Effector memory CD8-positive, alpha-beta T cell (primary cell): ENCODE data around the gene OR5AR1.
"Not testable (repeated sequence)": the region's sequence is repeated elsewhere in the genome, so short reads cannot be mapped to it uniquely, and the experiment has no call there.

Source experiments
- ATAC-seq: fragments of 150-1000 bp; cut with Tn5 transposase; replicated peaks from 2 replicates; pipeline ENCODE4 v1.10.0; 2021; ENCODE audit warnings: mild to moderate bottlenecking, moderate library complexity
- DNase-seq, 3 experiments: peaks; one replicate each; pipeline ENCODE4 v3.0.0; 2021
- H3K27ac Mint-ChIP-seq, 2 donors: one replicate each; pipeline ENCODE4 v1.8.0; 2022; ENCODE audit warnings: mild to moderate bottlenecking in 2 of 2, mixed read lengths in 2 of 2, moderate library complexity in 2 of 2
- H3K27me3 Mint-ChIP-seq, 2 donors: one replicate each; pipeline ENCODE4 v1.8.0; 2022; ENCODE audit warnings: mixed read lengths in 2 of 2
- H3K36me3 Mint-ChIP-seq: one replicate; pipeline ENCODE4 v1.8.0; 2022; ENCODE audit warnings: mild to moderate bottlenecking, moderate library complexity, mixed read lengths; ENCODE audit not compliant: insufficient read depth
- H3K4me1 Mint-ChIP-seq, 2 donors: one replicate each; pipeline ENCODE4 v1.8.0; 2022; ENCODE audit warnings: low read depth in 2 of 2, mixed read lengths in 2 of 2
- H3K4me3 Mint-ChIP-seq, 2 donors: one replicate each; pipeline ENCODE4 v1.8.0; 2022; ENCODE audit warnings: mild to moderate bottlenecking in 2 of 2, mixed read lengths in 2 of 2, moderate library complexity in 2 of 2
- H3K9me3 Mint-ChIP-seq, 2 donors: one replicate each; pipeline ENCODE4 v1.8.0; 2022; ENCODE audit warnings: mixed read lengths in 2 of 2
- total RNA-seq, 9 experiments: gene quantifications; one replicate each; lab custom pipeline; 2026; lab: John Stamatoyannopoulos, UW

The OR5AR1 gene
- total RNA-seq: 0 reads per million in 9 experiments

DNA sequence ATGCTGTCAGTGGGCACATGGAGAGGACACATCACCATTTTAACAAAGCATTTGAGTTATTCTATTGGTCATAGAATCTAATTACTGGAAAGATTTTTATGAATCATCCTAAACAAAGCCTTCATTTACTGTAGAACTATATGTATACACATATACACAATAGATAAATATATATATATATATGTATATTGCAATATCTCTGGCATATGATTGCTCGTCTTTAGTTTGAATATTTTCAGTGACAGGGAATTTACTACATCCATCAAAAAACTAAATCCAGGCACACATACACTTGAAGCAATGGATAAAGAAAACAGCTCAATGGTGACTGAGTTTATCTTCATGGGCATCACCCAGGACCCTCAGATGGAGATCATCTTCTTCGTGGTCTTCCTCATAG, at the start of gene OR5AR1:
Gene OR5AR1 (plus strand): TSS at position 301 of the 400 bp plus-strand sequence. CDS start 0 bp downstream, at position 301.
- H3K4me3 Mint-ChIP-seq: no peak within 1 kb of the TSS
- no peaks in the 10 kb centered on the region for H3K36me3 Mint-ChIP-seq
- no peak for ATAC-seq
- DNase-seq: no peak
- no peaks in the 10 kb centered on the region for H3K27me3 Mint-ChIP-seq
- no peak within 1 kb of the TSS for H3K27ac Mint-ChIP-seq
- H3K4me1 Mint-ChIP-seq: no peaks in the 10 kb centered on the region
- peaks cover 10 to 14% of the 10 kb centered on the region in 2 donors for H3K9me3 Mint-ChIP-seq

DNA sequence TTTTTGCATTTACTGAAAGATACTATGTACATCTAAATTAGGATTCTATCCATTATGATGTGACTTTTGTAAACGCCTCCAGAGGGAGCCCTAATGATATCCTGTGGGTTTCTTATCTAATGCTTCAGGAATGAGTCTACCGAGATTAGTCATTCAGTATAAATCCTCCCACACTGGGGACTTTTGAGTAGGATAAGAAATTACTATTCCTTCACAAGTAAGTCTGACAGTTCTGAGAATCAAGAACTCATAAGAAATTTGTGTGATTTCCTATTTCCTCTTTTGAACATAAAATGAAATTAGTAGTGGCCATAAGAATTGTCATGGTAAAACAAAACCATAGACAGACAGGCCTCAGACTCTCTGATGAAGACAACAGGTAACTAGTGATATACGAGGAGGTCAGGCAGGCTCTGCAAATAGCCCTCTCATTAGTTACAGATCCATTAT, 38.8 kb upstream of the OR5AR1 start:
- Mint-ChIP-seq H3K27me3 (no peaks in the 10 kb centered on the region), H3K9me3 (peaks cover 10 to 13% of the 10 kb centered on the region in 2 donors), H3K27ac (no peak overlapping the region), H3K4me3 (no peak overlapping the region), H3K4me1 (no peaks in the 10 kb centered on the region), H3K36me3 (no peaks in the 10 kb centered on the region)
- DNase-seq (no peak), ATAC-seq (no peak)

DNA sequence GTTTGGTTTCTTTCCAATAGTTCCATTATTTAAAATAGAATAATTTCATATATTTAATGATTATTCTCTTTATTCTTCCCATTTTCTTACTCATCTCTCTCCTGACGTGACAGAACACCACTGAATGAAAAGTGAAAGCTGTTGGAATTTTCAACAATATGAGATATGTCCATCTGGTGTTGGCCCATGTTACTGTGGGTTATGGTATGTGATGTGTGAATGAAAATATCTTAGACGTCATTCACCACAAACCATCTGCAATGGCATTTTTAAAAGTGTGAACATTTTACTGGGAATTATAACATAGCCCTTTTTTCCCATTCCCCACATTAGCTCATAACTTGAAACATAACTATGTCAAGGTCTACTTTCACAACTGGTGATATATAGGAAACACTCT, 37.5 kb upstream of the OR5AR1 start:
- H3K27ac Mint-ChIP-seq: no peak overlapping the region
- H3K4me1 Mint-ChIP-seq: no peaks in the 10 kb centered on the region
- DNase-seq (no peak), ATAC-seq (no peak)
- no peak overlapping the region for H3K4me3 Mint-ChIP-seq
- no peaks in the 10 kb centered on the region for H3K36me3 Mint-ChIP-seq
- peaks cover 0 to 7% of the 10 kb centered on the region in 2 donors for H3K9me3 Mint-ChIP-seq
- no peaks in the 10 kb centered on the region for H3K27me3 Mint-ChIP-seq

DNA sequence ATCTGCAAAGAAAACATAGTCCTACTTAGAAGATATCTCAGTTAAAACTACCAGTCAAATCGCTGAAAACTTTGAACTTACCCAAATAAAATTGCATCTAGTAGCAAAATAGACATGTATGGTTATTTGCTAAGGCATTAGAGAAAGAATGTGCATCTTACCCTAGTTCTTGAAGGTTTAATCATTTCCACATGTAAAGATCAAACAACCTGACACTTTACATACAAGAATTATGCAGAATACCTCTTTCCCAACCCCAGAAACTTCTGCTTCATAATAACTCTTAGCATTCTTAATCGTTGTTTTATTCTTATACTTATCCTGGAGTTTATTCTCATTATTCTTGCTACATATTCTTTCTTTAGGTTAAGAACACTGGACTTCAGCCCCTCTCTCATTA, 31.2 kb upstream of the OR5AR1 start:
- ATAC-seq (no peak), DNase-seq (no peak)
- Mint-ChIP-seq H3K27ac (no peak overlapping the region), H3K9me3 (peaks cover 7 to 16% of the 10 kb centered on the region in 2 donors), H3K36me3 (no peaks in the 10 kb centered on the region), H3K27me3 (no peaks in the 10 kb centered on the region), H3K4me1 (no peaks in the 10 kb centered on the region), H3K4me3 (no peak overlapping the region)

DNA sequence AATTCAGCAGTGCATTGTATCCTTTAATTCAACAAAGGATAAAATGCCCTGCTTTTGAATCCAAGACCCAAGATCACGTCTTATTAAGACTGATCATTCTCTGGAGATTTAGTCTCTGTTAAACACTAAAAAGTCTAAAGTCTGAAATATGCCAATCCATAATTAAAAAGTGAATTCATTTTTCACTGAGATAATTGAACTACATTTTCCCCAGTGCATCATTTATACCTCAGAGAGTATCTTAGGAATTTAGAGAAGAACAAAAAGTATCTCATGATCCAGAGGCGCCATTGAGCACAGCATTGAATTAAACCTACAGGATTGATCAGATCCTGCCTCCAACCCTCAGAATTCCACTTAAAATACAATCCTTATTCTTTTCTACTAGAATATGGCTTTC, 26.6 kb upstream of the OR5AR1 start:
- no peak overlapping the region for H3K27ac Mint-ChIP-seq
- no peaks in the 10 kb centered on the region for H3K27me3 Mint-ChIP-seq

DNA sequence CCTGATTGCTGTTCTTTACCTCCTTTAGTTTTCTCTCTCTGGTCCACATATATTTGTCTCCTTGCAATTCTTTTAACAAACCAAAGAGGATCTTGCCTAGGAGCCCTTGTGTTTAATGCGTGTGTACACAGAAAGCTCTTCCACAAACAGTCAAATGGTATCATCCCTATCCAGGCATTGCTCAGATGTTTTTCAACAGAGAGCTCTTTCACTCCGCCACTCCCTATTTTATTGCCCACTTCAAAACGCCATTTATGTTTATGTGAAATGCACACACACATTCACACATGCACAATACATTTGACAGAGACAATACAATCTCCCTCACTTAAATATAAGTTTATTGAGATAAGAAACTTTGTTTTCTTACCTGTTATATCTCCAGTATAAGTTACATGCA, 26.0 kb upstream of the OR5AR1 start:
- Mint-ChIP-seq H3K36me3 (no peaks in the 10 kb centered on the region), H3K27ac (no peak overlapping the region), H3K4me3 (no peak overlapping the region), H3K27me3 (no peaks in the 10 kb centered on the region), H3K9me3 (peaks cover 6 to 23% of the 10 kb centered on the region in 2 donors), H3K4me1 (no peaks in the 10 kb centered on the region)
- ATAC-seq (no peak), DNase-seq (no peak)

More for the DNA sequence above, 26.6 kb upstream of the OR5AR1 start:
- no peak for DNase-seq
- H3K4me3 Mint-ChIP-seq: no peak overlapping the region
- H3K9me3 Mint-ChIP-seq: peaks cover 6 to 19% of the 10 kb centered on the region in 2 donors
- ATAC-seq: no peak
- no peaks in the 10 kb centered on the region for H3K36me3 Mint-ChIP-seq
- no peaks in the 10 kb centered on the region for H3K4me1 Mint-ChIP-seq

DNA sequence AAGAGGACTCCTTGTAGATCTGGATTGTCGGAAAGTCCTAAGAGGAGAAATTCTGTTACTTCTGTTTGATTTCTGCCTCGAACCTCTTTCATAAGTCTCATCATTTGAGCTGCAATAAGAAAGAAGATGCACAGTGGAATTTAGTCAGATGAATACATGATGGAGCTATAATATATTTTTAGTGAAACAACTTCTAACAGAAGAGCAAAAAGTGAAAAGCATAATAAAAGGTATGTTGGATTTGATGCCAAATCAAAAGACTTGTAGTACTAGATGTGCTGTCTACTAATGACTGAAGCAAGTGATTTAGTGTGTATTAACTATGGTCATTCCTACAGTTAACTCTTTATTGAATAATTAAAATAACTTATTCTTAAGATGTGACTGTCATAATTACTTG, 21.1 kb upstream of the OR5AR1 start, which contains the start of gene OR5AP2:
Gene OR5AP2 (minus strand): TSS at position 101 of the 400 bp plus-strand sequence. CDS start 0 bp downstream, at position 101.
- H3K9me3 Mint-ChIP-seq: peaks cover 0 to 7% of the 10 kb centered on the region in 2 donors
- ATAC-seq (no peak), DNase-seq (no peak)
- H3K36me3 Mint-ChIP-seq: no peaks in the 10 kb centered on the region
- no peaks in the 10 kb centered on the region for H3K4me1 Mint-ChIP-seq
- H3K4me3 Mint-ChIP-seq: no peak within 1 kb of the TSS
- H3K27ac Mint-ChIP-seq: no peak within 1 kb of the TSS
- no peaks in the 10 kb centered on the region for H3K27me3 Mint-ChIP-seq

DNA sequence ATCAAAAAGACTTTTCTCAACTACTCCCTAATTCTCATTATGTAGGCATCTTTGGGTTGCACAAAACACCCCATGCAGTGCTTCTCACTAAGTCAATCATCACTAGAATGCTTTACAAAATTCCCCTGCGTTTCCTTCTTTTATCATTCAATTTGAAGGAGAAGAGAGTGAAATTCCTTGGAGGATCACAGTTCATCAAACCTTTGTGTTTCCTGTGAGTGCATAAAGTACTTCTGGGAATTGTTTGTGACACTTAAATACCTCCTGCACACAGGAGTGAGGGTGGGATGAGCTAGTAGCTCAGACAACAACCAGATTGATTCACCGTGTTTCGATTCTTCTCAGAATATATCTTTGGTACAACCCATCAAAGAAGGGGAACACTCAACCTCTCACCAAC, 3.7 kb upstream of the OR5AR1 start:
- Mint-ChIP-seq H3K4me1 (no peaks in the 10 kb centered on the region), H3K4me3 (no peak overlapping the region), H3K27ac (no peak overlapping the region), H3K27me3 (no peaks in the 10 kb centered on the region), H3K9me3 (peaks cover 10 to 12% of the 10 kb centered on the region in 2 donors), H3K36me3 (no peaks in the 10 kb centered on the region)
- no peak for DNase-seq
- ATAC-seq: no peak

DNA sequence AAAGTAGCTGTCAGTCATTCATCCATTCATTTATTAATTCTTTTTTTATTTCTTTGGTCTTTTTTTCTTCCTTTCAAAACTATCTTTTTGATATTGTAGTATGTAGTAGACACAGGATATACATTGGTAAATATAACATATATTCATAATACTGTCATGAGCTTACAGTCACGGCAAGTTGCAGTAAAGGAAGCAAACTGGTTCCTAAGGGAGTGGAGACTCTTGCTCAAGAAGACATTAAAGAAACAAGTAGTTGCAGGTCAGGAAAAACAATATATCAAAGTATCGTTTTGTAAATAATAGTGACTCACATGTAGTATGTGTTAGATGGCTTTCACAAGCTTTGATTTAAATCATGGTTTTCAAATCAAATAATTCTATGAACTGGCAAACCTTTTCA, 7.5 kb downstream of the OR5AR1 start:
- Mint-ChIP-seq H3K27ac (no peak overlapping the region), H3K27me3 (no peaks in the 10 kb centered on the region), H3K4me1 (no peaks in the 10 kb centered on the region), H3K9me3 (peaks cover 12 to 18% of the 10 kb centered on the region in 2 donors), H3K36me3 (no peaks in the 10 kb centered on the region), H3K4me3 (no peak overlapping the region)
- no peak for DNase-seq
- no peak for ATAC-seq

DNA sequence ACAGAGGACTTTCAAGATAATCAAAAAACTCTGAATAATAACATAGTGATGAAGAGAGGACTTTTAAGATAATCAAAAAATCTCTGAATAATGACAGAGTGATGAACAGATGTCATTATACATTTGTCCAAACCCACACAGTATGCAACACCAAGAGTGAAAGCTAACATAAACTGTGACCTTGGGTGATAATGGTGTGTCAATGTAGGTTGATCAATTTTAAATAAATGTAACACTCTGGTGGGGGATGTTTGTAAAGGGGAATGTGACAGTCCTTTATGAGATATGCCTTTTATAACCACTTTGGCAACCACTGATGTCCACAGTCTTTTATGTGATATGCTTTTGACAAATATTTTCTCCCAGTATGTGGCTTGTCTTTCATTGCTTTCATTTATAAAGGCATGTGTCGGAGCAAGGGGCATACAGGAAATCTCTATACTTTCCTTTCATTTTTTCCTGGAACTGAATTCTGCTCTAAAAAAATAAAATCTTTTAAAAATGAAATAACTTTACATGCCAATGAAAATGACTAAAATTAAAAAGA, 25.1 kb downstream of the OR5AR1 start:
- H3K27ac Mint-ChIP-seq: no peak overlapping the region
- no peaks in the 10 kb centered on the region for H3K4me1 Mint-ChIP-seq
- no peak for DNase-seq
- H3K4me3 Mint-ChIP-seq: no peak overlapping the region
- ATAC-seq: no peak
- peaks cover 3 to 14% of the 10 kb centered on the region in 2 donors for H3K9me3 Mint-ChIP-seq
- no peaks in the 10 kb centered on the region for H3K36me3 Mint-ChIP-seq
- H3K27me3 Mint-ChIP-seq: no peaks in the 10 kb centered on the region

DNA sequence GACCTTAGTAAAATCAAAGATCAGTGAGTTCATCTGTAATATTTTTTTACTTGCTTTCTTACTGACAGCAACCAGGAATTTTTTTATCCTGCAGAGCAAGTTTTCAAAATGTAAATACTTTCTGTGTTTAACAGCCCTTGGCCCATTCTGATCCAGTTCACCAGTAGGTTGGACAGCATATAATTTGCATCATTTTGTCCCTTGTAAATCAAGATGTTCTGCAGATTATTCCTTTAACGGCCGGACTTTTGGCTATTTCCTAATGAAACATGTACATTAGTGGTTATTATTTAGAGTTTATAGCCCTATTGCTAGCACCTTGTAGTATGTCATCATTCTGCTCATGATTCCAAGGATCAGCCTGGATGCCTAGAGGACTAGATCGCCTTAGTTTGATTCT, 27.7 kb downstream of the OR5AR1 start:
- H3K36me3 Mint-ChIP-seq, H3K27me3 Mint-ChIP-seq, H3K27ac Mint-ChIP-seq, DNase-seq, ATAC-seq, H3K4me1 Mint-ChIP-seq, H3K4me3 Mint-ChIP-seq: not testable (repeated sequence)
- H3K9me3 Mint-ChIP-seq: peaks cover 6 to 13% of the 10 kb centered on the region in 2 donors

DNA sequence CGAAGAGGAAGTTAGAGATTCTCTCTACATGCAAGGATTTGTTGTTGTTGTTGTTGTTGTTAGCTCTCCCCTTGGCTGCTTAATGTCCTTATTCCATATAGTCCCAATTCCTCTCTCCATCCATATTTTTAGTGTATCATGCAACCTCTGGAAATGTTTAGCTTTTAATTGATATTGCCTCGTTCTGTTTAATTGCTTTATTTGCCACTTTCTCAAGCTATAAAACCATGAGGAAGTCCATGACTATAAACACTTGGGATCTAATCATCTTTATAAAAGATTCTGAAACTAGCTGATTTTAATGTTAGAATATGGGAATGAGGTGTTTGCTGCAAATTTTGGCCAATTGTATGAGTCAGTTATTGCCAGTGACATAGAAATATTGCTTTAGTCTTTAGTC, 29.9 kb downstream of the OR5AR1 start:
- Mint-ChIP-seq H3K27me3 (no peaks in the 10 kb centered on the region), H3K36me3 (no peaks in the 10 kb centered on the region), H3K4me3 (no peak overlapping the region), H3K27ac (no peak overlapping the region), H3K9me3 (peaks cover 7 to 16% of the 10 kb centered on the region in 2 donors), H3K4me1 (no peaks in the 10 kb centered on the region)
- no peak for DNase-seq
- no peak for ATAC-seq

DNA sequence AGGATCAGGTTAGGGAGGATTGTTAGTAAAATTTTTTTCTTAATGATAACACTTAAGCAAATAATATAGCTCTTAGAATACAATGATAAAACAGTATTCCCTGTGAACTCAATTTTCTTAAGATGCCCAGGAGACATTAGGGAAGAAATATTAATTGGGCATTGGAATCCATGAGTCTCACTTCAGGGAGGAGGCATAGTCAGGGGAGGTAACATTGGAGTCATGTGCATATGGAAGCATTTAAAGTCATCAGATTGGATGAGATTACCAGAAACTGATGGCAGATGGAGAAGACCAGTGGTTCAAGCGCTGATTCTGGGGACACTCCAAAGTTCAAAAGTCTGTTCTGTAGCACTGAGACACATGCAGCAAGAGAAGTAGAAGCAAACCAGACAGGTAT, 35.3 kb downstream of the OR5AR1 start, which contains the start of gene OR9G1:
Gene OR9G1 (plus strand): TSS at position 301 of the 400 bp plus-strand sequence. CDS start 1,293 bp downstream, outside the sequence.
- Mint-ChIP-seq H3K27ac (no peak within 1 kb of the TSS), H3K4me3 (no peak within 1 kb of the TSS), H3K36me3 (no peaks in the 10 kb centered on the region), H3K27me3 (no peaks in the 10 kb centered on the region), H3K4me1 (no peaks in the 10 kb centered on the region), H3K9me3 (peaks cover 11 to 31% of the 10 kb centered on the region in 2 donors)
- ATAC-seq (no peak), DNase-seq (no peak)

DNA sequence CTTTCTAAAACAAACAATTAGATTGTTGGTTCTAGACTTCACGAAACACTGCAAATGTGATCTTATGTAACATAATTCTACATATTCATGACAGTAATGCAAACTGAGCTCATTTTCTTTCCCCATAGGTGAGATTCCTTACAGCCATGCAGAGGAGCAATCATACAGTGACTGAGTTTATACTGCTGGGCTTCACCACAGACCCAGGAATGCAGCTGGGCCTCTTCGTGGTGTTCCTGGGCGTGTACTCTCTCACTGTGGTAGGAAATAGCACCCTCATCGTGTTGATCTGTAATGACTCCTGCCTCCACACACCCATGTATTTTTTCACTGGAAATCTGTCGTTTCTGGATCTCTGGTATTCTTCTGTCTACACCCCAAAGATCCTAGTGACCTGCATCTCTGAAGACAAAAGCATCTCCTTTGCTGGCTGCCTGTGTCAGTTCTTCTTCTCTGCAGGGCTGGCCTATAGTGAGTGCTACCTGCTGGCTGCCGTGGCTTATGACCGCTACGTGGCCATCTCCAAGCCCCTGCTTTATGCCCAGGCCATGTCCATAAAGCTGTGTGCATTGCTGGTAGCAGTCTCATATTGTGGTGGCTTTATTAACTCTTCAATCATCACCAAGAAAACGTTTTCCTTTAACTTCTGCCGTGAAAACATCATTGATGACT, 36.9 kb downstream of the OR5AR1 start:
- H3K4me3 Mint-ChIP-seq: no peak overlapping the region
- H3K27me3 Mint-ChIP-seq: no peaks in the 10 kb centered on the region
- no peak for ATAC-seq
- H3K27ac Mint-ChIP-seq: no peak overlapping the region
- H3K9me3 Mint-ChIP-seq: peaks cover 12 to 26% of the 10 kb centered on the region in 2 donors
- DNase-seq: no peak
- no peaks in the 10 kb centered on the region for H3K36me3 Mint-ChIP-seq
- H3K4me1 Mint-ChIP-seq: no peaks in the 10 kb centered on the region
